Cardiac septum (tissue), 1 donor: ENCODE measurements around the gene AIRE. TPM values are rescaled to one million over a fixed set of nuclear protein-coding genes. Genes with fewer than 3 reads are reported as not detected.
A peak's percentile ranks its signal among the peaks of the same experiment; 100 is the strongest.
"Not testable (repeated sequence)": the region's sequence is repeated elsewhere in the genome, so short reads cannot be mapped to it uniquely, and the experiment has no call there.

Source experiments
- DNase-seq: peaks from one replicate; pipeline ENCODE4 v3.0.0-alpha.2; 2020; ENCODE audit warnings: low spot score
- intact Hi-C: fragments of 100-400 bp; cut with DNase I; formaldehyde crosslinking; loops from one replicate; pipeline ENCODE4 v1.14.0; 2022
- long read RNA-seq: library from polyadenylated mRNA; unstranded; transcript quantifications from one replicate; pipeline ENCODE4 v2.0.0, GENCODE V29; 2021
- total RNA-seq: library from RNA; stranded (reverse); fragmentation: NEBNext Ultra II Directional; extraction: Animal tissue kit (Norgen Biotek cat#: 25700); gene quantifications from one replicate; pipeline ENCODE4 v1.2.1, GENCODE V29; 2021
- donor health status: DM: no; HTN: no; CAD: no.

AIRE gene
- total RNA-seq: 0.11 TPM
- long read RNA-seq: 0 reads

DNA sequence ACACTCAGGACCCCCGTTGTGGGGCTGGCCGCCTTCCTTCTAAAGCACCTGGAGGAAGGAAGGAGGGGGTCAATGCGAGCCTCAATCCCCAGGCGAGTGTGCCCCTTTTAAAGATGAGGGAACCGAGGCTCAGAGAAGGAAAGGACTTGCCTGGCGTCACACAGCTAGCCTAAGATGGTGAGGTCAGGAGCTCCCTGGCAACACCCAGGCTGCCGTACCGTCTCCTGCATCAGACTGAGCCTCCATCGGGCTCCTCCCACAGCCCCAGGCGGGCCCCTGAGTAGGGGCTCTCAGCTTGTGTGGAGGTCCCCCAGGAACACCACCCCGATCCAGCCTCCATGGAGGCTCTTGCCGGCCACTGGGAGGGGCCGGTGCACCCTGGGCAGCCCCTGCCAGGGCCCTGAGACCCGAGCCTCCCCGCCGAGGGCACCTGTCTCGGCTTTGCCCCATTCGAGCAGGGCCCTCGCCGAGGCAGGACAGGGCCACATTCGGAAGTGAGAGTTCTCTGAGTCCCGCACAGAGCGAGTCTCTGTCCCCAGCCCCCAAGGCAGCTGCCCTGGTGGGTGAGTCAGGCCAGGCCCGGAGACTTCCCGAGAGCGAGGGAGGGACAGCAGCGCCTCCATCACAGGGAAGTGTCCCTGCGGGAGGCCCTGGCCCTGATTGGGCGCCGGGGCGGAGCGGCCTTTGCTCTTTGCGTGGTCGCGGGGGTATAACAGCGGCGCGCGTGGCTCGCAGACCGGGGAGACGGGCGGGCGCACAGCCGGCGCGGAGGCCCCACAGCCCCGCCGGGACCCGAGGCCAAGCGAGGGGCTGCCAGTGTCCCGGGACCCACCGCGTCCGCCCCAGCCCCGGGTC, at the start of gene AIRE:
Gene AIRE, plus strand, starts transcription at position 739 of the 855 bp plus-strand sequence. CDS start 131 bp downstream, outside the sequence.
- DNase-seq: no peak

DNA sequence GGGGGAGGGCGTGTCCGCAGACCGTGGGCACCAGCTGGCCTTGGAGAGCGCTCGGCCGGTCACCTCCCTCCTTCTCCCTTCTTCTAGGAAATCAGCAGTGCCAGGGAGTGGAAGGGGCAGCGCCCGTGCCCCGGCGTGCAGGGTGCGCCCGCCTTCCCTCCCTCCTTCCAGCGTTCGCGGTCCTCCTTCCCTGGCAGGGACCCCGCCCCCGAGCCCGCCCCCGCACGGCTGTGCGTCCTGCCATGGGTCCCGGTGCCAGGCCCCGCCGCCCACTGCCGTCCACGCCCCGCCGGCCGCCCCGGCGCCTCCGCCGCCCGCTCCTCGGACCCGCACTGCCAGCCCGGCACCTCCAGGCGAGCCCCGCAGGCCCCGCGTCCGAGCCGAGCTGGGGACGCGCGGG, 45.3 kb upstream of the AIRE start:
- DNase-seq, intact Hi-C loops: not testable (repeated sequence)

More for the DNA sequence above, at the start of gene AIRE:
- intact Hi-C loops: no loop called here

DNA sequence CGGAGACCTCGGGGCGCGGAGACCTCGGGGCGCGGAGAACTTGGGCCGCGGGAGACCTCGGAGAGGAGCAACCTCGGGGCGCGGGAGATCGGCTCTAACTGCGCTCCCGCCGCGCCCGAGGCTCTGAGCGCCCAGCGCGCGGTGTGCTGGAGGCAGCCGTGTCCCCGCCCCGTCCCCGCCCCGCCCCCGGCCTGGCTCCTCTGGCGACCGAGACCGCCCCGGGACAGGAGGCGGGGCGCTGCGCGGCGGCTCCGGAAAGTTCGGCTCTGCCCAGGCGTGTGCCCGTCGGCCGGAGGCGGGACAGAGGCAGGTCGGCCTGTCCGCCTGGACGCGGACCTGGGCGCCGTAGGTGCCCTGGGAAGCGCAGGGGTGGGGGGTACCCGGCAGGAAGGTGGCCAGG, 44.8 kb upstream of the AIRE start, which contains the start of gene ICOSLG:
Gene ICOSLG, minus strand, starts transcription at position 102 of the 400 bp plus-strand sequence. CDS start 126 bp downstream, outside the sequence.
- intact Hi-C loops, DNase-seq: not testable (repeated sequence)

DNA sequence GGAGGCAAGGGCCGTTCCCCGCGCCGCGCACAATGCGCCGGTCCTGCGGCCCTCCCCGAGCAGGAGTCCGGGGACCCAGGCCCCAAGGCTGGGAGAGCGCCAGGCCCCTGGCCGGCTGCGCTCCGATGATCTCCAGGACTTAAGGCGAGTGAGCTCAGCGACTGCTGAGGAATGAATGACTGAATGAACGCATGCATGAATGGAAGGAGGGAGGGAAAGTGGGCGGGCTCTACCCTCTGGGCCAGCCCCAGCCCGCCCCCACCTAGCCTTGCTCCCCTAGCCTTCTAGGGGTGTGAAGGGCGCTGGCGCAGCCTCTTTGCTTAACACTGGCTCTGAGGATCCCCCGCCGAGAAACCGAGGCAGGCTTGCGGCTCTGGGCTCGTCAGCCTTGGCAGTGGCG, 44.4 kb upstream of the AIRE start:
- DNase-seq, intact Hi-C loops: not testable (repeated sequence)

GRCh38 chr21:44243980-44244379, 41.7 kb upstream of the AIRE start:
- intact Hi-C loops, DNase-seq: not testable (repeated sequence)

GRCh38 chr21:44247904-44248303, 37.8 kb upstream of the AIRE start:
- DNase-seq, intact Hi-C loops: not testable (repeated sequence)

DNA sequence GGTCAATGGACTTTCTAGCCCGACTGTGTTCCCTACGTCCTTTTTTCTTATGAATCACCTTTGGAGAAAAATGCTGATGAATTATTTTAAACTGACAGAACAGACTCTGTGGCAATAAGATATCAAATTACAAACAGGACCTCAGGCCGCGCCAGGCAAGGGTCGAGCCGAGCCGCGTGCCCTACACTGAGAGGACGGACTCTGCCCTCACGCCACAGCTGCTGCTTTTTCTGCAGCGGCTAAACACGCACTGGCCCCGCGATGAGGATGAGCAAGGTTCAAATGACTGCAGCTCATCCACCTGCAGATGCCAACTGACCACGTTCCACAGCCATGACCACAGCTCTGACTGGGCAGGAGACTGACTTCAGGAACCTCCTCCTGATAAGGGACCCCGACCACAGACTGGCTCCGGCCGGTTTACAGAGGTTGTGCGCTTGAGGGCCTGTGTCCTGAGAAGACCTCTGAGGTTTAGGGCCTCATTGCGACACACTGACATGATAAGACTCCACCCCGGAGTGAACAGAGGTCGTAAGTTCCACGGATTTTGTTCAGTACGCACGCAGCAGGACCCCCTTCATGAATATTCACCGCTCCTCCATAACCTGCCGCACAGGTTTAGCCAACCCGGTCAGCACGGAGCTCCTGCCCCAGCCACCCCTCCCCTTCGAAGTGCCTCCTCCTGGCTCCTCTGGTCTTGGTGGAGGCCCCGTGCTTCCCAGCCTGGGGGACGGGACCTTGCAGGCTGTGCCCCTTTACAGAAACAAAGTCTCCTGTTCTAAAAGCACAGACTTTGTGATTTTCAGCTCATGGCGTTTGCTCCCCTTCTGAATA, 36.3 kb upstream of the AIRE start:
- DNase-seq, intact Hi-C loops: not testable (repeated sequence)

DNA sequence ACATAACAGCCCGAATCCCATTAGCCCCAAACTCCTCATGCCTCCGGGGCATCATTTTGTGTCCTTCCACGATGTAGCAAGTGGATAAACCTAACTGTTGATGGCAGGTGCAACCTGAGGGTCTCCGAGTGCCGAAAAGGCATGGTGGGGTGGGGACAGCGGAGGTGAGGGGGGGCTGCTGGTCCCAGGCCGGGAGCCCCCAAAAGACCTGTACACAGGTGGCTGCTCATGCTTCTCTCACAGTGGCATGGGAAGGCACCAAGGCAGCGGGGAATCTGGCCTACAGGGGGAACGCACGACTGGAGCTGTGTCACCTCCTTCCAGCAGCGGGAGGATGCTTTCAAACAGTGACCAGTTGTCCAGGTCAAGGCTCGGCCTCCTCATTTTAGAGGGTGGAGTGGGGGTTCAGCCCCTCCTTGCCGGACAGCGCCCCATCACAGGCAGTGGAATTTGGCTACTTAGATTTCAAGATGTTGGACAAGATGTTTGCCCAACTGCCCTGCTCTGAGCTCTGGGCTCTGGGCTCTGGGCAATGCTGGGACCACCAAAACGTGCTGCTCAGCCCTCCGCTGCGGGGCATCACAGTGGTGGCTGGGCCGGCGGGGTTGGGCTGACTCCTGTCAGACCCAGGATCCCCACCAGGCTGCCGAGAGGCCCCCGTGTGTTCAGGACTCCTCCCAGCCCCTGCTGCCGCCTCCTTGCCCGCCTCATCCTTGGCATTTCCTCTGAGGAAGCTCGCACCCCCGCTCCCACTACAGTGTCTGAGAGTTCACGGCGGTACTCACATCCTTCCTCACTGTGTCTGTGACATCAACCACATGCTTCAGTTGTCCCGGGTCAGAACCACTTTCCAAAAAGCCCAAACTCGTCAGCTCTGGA, 31.6 kb upstream of the AIRE start:
- intact Hi-C loops: no loop called here
- DNase-seq: peak; percentile 65

- peak; percentile 24 for DNase-seq
- intact Hi-C loops: no loop called here
Measured at GRCh38 chr21:44255511-44255981, 30.1 kb upstream of the AIRE start.

DNA sequence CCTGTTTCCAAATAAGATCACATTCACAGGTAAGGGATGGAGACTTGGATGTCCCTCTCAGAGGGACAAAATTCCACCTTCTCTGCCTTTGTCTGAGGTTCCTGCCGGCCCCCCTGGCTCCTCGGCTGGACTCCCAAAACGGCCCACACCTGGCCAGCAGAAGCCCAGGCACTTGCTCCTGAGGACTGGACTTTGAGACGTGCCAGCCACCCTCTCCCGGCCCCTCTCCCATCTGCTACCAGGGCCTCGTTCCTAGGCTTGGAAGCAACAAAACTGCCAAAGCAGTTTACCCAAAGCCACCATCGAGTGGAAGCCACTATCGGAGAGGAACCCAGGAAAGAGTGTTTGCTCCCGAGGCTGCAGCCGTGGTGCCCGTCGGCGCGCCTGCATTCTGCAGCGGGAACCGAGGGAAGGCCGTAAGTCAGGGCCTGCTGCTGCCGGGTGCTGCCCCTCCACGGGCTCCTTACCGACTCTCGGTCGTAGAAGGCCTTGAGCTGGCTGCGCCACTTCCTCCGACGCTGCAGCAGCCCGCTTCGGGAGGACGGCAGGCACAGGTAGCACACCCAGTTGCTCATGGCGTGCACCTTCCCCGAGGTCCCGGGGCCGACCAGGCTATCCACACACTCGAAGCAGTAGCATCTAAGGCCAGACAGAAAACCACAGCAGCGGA, 27.5 kb upstream of the AIRE start:
- DNase-seq: no peak
- intact Hi-C loops: no loop called here

DNA sequence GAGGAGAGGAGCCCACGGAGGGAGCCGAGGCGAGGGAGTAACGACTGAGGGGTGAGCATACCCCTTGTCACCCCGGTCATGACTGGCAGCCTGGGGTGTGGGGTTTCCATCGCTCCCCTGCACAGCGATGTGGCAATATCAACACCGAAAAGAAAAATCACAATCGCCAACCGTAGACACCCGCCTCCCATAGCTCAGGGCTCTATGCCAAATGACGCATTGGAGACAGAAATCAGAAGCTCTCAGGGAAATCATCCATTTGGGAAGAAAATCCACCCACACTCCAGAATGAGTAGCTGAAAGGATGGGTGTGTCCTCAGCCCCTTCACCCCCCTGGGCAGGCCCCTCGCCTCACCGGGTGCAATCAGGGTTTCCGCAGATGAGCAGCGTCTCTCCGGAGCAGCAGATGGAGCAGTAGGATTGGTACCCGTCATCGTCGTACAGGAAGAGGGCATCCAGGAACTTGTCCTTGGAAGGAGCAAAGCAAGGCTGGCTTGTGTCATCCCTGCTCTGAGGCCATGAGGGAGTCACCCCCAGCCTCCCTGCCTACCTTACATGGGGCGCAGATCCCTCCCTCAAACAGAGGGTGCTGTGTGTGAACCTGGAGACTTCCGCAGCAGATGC, 26.5 kb upstream of the AIRE start:
- DNase-seq: no peak

DNA sequence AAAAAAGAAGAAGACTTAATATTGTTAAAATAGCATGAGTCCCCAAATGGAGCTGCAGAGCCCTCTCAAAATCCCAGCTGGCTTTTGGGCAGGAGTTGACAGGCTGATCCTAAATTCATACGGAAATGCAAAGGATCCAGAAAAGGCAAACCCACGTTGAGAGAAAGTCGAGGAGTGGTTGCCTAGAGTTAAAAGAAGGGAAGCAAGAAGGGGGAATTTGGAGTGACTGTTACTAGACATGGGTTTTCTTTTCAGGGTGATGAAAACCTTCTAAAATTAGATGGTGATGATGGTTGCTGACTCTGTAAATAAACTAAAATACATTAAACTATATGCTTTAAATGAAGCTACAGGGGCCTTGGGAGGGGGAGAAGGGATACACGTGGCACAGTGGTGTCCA, 25.6 kb upstream of the AIRE start:
- intact Hi-C loops: no loop called here
- no peak for DNase-seq

More for the DNA sequence above, 26.5 kb upstream of the AIRE start:
- intact Hi-C loops: no loop called here

DNA sequence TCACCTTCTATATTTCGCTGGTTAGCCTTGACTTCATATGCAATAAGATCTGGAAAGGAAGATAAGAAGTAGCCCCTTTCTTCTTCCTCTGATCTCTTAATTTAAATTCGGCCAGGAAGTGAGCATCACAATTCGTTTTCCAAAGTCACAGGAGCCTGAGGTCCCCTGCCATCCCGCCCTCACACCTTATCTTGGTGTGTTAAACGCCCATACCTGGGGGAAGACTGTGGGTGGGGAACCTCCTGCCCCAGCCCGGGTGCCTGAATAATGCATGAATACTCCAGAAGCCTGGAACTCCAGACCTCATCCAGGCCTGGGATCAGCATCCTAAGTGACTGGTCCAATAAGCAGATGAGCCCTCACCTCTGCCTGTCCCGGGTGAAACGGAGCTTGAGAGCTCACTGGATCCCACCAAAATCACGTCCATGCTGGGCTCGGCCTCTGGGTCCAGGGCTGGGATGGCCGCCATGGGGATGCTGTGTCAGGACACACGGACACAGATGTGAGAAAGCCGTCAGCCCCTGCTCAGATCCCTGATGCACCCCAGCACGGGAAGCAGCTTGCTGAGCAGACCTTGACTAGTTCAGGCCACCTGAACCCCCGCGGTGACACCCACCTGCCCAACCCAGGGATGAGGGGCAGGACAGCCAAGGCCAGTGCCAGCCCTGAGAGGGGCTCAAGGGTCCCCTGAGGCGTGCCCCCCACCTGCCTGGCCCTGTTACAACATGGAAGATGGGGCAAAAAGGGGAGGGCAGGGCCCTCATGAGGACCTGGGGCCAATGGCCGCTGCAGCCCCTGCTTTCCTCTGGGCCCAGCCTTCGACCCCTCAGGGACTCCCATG, 24.7 kb upstream of the AIRE start:
- no peak for DNase-seq
- intact Hi-C loops: no loop called here

- intact Hi-C loops: no loop called here
- DNase-seq: no peak
Measured at GRCh38 chr21:44261675-44262295, 23.9 kb upstream of the AIRE start, which contains the start of gene DNMT3L. TSS of gene DNMT3L (minus strand) at chr21:44261897. CDS start at chr21:44261259, 638 bp downstream.

DNA sequence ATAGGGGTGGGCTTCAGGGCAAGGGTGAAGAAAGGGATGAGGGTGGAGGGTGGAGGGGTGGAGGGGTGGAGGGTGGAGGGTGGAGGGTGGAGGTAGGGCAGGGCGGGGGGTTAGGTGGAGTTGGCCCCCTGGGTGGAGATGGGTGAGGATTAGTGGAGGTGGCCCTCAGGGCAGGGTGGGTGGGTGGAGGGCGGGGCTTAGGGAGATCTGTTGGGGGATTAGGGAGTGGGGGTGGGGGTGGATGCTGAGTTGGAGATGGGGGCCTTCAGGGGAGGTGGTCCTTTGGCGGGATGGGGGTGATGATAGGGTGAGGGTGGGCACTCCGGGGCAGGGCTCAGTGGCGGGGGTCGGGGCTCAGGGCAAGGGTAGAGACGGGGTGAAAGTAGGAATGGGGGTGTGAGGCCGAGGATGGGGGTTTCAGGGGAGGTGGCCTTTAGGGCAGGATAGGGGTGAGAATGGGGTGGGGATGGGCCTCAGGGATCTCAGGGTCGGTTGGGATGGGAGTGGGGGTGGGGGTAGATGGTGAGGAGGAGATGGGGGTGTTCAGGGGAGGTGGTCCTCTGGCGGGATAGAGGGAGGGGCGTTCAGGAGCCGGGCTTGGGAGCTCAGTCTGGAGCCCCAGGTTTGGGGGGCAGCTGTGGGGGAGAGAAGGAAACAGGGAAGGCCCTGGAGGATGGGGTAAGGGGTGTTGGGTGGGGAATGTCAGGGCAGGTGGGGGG, 23.2 kb upstream of the AIRE start:
- DNase-seq: no peak
- intact Hi-C loops: no loop called here

DNA sequence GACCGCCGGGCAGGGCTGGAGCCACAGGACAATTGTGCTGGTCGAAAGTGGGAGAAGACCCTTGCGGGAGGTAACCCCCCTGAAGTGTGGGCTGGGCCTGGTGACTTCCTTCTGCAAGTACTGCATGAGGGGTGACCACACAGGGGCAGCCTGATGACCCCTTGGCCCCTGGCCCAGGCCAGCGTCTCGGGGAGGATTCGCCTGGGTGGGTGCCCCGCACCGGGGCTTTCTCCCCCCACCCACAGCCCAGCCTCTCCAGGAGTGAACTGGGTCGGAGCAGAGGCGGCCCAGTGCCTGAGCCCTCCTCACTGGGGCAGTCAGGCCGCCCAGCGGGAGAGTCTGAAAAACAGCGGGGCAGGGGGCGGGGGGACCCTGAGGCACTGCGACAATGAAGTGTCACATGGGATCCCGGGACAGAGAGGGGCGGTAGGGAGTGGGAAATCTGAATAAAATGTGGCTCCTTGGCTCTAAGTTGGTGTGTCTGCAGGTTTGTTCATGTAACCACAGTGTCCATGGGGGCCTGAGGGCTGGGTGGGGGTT, 22.4 kb upstream of the AIRE start:
- intact Hi-C loops: no loop called here
- DNase-seq: no peak
